Bronchial epithelial cell (primary cell): ENCODE data around the gene TTF2. TPM values are rescaled to one million over a fixed set of nuclear protein-coding genes. Genes with fewer than 3 reads are reported as not detected.

ENCODE experiments used
- DNase-seq: peaks from one replicate; pipeline ENCODE4 v3.0.0-alpha.2; 2010; ENCODE audit warnings: low read depth
- FAIRE-seq: peaks from 2 replicates; lab custom pipeline; 2011; peaks lifted over from hg19 to GRCh38; lab: Jason Lieb, UNC
- H3K27me3 ChIP-seq: 2 replicates; pipeline ENCODE4 v1.5.1; 2011; ENCODE audit warnings: low read length; ENCODE audit not compliant: control insufficient read depth, insufficient read depth
- H3K36me3 ChIP-seq: 2 replicates; pipeline ENCODE4 v1.5.1; 2011; ENCODE audit warnings: low read length; ENCODE audit not compliant: control insufficient read depth, insufficient read depth
- H3K4me3 ChIP-seq: 2 replicates; pipeline ENCODE4 v1.5.1; 2011; ENCODE audit warnings: mild to moderate bottlenecking, low read depth, low read length, control low read depth
- total RNA-seq: library from RNA; depleted of rRNA; stranded (reverse); fragments of >200 nt; gene quantifications from 2 replicates; pipeline ENCODE4 v1.2.1, GENCODE V29; 2014
- TF ChIP-seq, protein P1 (sequence below): IDR thresholded peaks from 2 replicates; pipeline ENCODE4 v1.5.1; 2011; ENCODE audit warnings: mild to moderate bottlenecking, moderate library complexity, low read length, control low read depth, inconsistent platforms; ENCODE audit not compliant: insufficient read depth, severe bottlenecking

Gene TTF2
- total RNA-seq, 1 donor from 2014 or later, result 10.8 TPM

GRCh38 chr1:117128323-117129079 lies 68.4 kb downstream of the TTF2 start:
- peak; percentile 65 for DNase-seq
- no peak for FAIRE-seq
- TF ChIP-seq, protein P1, sequence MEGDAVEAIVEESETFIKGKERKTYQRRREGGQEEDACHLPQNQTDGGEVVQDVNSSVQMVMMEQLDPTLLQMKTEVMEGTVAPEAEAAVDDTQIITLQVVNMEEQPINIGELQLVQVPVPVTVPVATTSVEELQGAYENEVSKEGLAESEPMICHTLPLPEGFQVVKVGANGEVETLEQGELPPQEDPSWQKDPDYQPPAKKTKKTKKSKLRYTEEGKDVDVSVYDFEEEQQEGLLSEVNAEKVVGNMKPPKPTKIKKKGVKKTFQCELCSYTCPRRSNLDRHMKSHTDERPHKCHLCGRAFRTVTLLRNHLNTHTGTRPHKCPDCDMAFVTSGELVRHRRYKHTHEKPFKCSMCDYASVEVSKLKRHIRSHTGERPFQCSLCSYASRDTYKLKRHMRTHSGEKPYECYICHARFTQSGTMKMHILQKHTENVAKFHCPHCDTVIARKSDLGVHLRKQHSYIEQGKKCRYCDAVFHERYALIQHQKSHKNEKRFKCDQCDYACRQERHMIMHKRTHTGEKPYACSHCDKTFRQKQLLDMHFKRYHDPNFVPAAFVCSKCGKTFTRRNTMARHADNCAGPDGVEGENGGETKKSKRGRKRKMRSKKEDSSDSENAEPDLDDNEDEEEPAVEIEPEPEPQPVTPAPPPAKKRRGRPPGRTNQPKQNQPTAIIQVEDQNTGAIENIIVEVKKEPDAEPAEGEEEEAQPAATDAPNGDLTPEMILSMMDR, result peak; percentile 40
- H3K36me3 ChIP-seq, result no peaks in the 10 kb centered on the region
- no peak overlapping the region for H3K4me3 ChIP-seq
- no peaks in the 10 kb centered on the region for H3K27me3 ChIP-seq

DNA sequence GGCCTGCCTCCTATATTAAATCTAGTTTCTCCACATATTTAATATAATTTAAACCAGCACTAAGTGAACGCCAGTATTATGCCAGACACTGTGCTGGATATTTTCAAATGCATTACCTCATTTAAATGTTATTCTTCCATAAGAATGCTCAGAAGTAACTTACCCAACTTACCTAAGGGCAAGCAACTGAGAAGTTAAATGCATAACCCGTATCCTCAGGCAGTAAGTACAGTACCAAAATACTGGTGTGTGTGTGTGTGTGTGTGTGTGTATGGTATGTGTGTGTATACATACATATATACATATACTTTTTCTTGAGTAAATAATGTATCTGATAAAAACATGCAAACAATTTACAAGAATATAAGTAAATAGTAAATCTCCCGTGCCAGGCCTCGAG lies 70.4 kb downstream of the TTF2 start:
- Histone ChIP-seq H3K36me3 (no peaks in the 10 kb centered on the region), H3K27me3 (no peaks in the 10 kb centered on the region), H3K4me3 (no peak overlapping the region)
- FAIRE-seq (no peak), DNase-seq (no peak)
- TF ChIP-seq, protein P1, result no peak

GRCh38 chr1:117135329-117135728 lies 75.2 kb downstream of the TTF2 start:
- Histone ChIP-seq H3K27me3 (no peaks in the 10 kb centered on the region), H3K36me3 (no peaks in the 10 kb centered on the region), H3K4me3 (no peak overlapping the region)
- FAIRE-seq (no peak), DNase-seq (no peak)
- TF ChIP-seq, protein P1, result no peak

DNA sequence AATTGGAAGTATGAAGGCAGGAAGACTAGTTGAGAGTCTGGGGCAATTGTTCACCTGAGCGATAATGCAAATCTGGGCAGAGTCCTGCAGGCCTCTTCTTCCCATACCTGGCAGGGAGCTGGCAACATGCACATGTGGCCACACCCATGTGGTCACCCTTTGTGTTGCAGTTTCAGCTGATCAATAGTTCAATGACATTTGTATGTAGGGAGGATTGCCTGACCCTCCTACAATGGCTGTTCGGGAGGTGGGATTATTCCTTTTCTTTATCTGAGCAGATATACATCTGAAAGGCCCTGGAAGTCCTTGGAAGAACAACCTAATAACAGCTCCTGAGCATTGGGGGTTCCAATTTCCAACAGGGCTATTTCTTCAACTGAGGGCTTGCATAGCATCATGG lies 76.6 kb downstream of the TTF2 start:
- DNase-seq (no peak), FAIRE-seq (no peak)
- Histone ChIP-seq H3K27me3 (no peaks in the 10 kb centered on the region), H3K36me3 (no peaks in the 10 kb centered on the region), H3K4me3 (no peak overlapping the region)
- TF ChIP-seq, protein P1, result no peak

- Histone ChIP-seq H3K4me3 (no peak overlapping the region), H3K27me3 (no peaks in the 10 kb centered on the region), H3K36me3 (no peaks in the 10 kb centered on the region)
- FAIRE-seq (no peak), DNase-seq (no peak)
- TF ChIP-seq, protein P1, result no peak
Observed at GRCh38 chr1:117137281-117137855, 77.2 kb downstream of the TTF2 start.
